Adipocyte (in vitro differentiated cells): Measurements from ENCODE around the gene DOCK7.
A peak's percentile ranks its signal among the peaks of the same experiment; 100 is the strongest.
"Not testable (repeated sequence)": the region's sequence is repeated elsewhere in the genome, so short reads cannot be mapped to it uniquely, and the experiment has no call there.

Experiments
- DNase-seq: peaks from one replicate; pipeline ENCODE4 v3.0.0-alpha.2; 2015; ENCODE audit warnings: low read depth
- H3K27me3 ChIP-seq: replicated peaks from 2 replicates; pipeline ENCODE4 v1.7.0; 2013; ENCODE audit warnings: mild to moderate bottlenecking, low read length, moderate library complexity; ENCODE audit not compliant: control insufficient read depth, insufficient read depth
- H3K36me3 ChIP-seq: 2 replicates; pipeline ENCODE4 v1.7.0; 2013; ENCODE audit warnings: low read length, mild to moderate bottlenecking, moderate library complexity; ENCODE audit not compliant: control insufficient read depth, insufficient read depth, severe bottlenecking
- H3K4me1 ChIP-seq: 2 replicates; pipeline ENCODE4 v1.7.0; 2013; ENCODE audit warnings: mild to moderate bottlenecking, low read length, moderate library complexity; ENCODE audit not compliant: control insufficient read depth, insufficient read depth
- H3K4me3 ChIP-seq: 2 replicates; pipeline ENCODE4 v1.7.0; 2013; ENCODE audit warnings: mild to moderate bottlenecking, low read length, moderate library complexity
- H3K9ac ChIP-seq: 2 replicates; pipeline ENCODE4 v1.7.0; 2013; ENCODE audit warnings: mild to moderate bottlenecking, low read length, moderate library complexity
- H3K9me3 ChIP-seq: 2 replicates; pipeline ENCODE4 v1.7.0; 2013; ENCODE audit warnings: mild to moderate bottlenecking, low read length, moderate library complexity; ENCODE audit not compliant: control insufficient read depth

DOCK7 gene

GRCh38 chr1:62597281-62597680 is 90.9 kb downstream of the DOCK7 start, which contains the start of gene ANGPTL3:
ANGPTL3 (plus strand) TSS chr1:62597520; CDS start chr1:62597567, 47 bp downstream.
- Histone ChIP-seq H3K9me3 (no peaks in the 10 kb centered on the region), H3K4me3 (no peak within 1 kb of the TSS), H3K27me3 (no peaks in the 10 kb centered on the region), H3K4me1 (peaks cover 12% of the 10 kb centered on the region), H3K36me3 (no peaks in the 10 kb centered on the region), H3K9ac (no peak within 1 kb of the TSS)
- no peak for DNase-seq

GRCh38 chr1:62595647-62596046 is 92.5 kb downstream of the DOCK7 start:
- no peak for DNase-seq
- Histone ChIP-seq H3K9ac (no peak overlapping the region), H3K9me3 (no peaks in the 10 kb centered on the region), H3K27me3 (no peaks in the 10 kb centered on the region), H3K36me3 (no peaks in the 10 kb centered on the region), H3K4me3 (no peak overlapping the region), H3K4me1 (peaks cover 12% of the 10 kb centered on the region)

- peak; percentile 66 for DNase-seq
- peaks cover 12% of the 10 kb centered on the region for H3K4me1 ChIP-seq
- no peak overlapping the region for H3K4me3 ChIP-seq
- no peaks in the 10 kb centered on the region for H3K9me3 ChIP-seq
- H3K36me3 ChIP-seq, result peaks cover 3% of the 10 kb centered on the region
- no peaks in the 10 kb centered on the region for H3K27me3 ChIP-seq
- H3K9ac ChIP-seq, result no peak overlapping the region
Measured at GRCh38 chr1:62593825-62594394, 94.3 kb downstream of the DOCK7 start.

- Histone ChIP-seq H3K9me3 (no peaks in the 10 kb centered on the region), H3K9ac (no peak overlapping the region), H3K27me3 (no peaks in the 10 kb centered on the region), H3K4me1 (peaks cover 18% of the 10 kb centered on the region), H3K36me3 (peaks cover 10% of the 10 kb centered on the region), H3K4me3 (no peak overlapping the region)
- DNase-seq, result no peak
Measured at GRCh38 chr1:62590970-62591368, 97.2 kb downstream of the DOCK7 start.

GRCh38 chr1:62590255-62590969 is 97.8 kb downstream of the DOCK7 start:
- H3K27me3 ChIP-seq, result no peaks in the 10 kb centered on the region
- no peak overlapping the region for H3K4me3 ChIP-seq
- peaks cover 18% of the 10 kb centered on the region for H3K4me1 ChIP-seq
- H3K9me3 ChIP-seq, result no peaks in the 10 kb centered on the region
- no peak overlapping the region for H3K9ac ChIP-seq
- peaks cover 10% of the 10 kb centered on the region for H3K36me3 ChIP-seq
- no peak for DNase-seq

- DNase-seq, result peak; percentile 54
- no peak overlapping the region for H3K4me3 ChIP-seq
- H3K4me1 ChIP-seq, result peaks cover 16% of the 10 kb centered on the region
- H3K36me3 ChIP-seq, result peaks cover 15% of the 10 kb centered on the region
- H3K9me3 ChIP-seq, result no peaks in the 10 kb centered on the region
- H3K27me3 ChIP-seq, result no peaks in the 10 kb centered on the region
- no peak overlapping the region for H3K9ac ChIP-seq
Measured at GRCh38 chr1:62589321-62589720, 98.9 kb downstream of the DOCK7 start.

GRCh38 chr1:62588000-62588399 is 100.2 kb downstream of the DOCK7 start:
- no peak overlapping the region for H3K4me3 ChIP-seq
- peak; percentile 68 for DNase-seq
- H3K9ac ChIP-seq, result no peak overlapping the region
- H3K36me3 ChIP-seq, result peaks cover 16% of the 10 kb centered on the region
- H3K9me3 ChIP-seq, result no peaks in the 10 kb centered on the region
- H3K27me3 ChIP-seq, result no peaks in the 10 kb centered on the region
- H3K4me1 ChIP-seq, result peaks cover 6% of the 10 kb centered on the region

- DNase-seq, result no peak
Measured at GRCh38 chr1:62585469-62586155, 102.6 kb downstream of the DOCK7 start.

GRCh38 chr1:62573675-62574074 is 114.5 kb downstream of the DOCK7 start:
- peaks cover 31% of the 10 kb centered on the region for H3K36me3 ChIP-seq
- H3K4me3 ChIP-seq, result no peak overlapping the region
- H3K9ac ChIP-seq, result no peak overlapping the region
- H3K4me1 ChIP-seq, result no peaks in the 10 kb centered on the region
- no peak for DNase-seq
- H3K27me3 ChIP-seq, result no peaks in the 10 kb centered on the region
- no peaks in the 10 kb centered on the region for H3K9me3 ChIP-seq

More at GRCh38 chr1:62585469-62586155, 102.6 kb downstream of the DOCK7 start:
- Histone ChIP-seq H3K4me1 (peaks cover 6% of the 10 kb centered on the region), H3K9ac (no peak overlapping the region), H3K9me3 (no peaks in the 10 kb centered on the region), H3K27me3 (no peaks in the 10 kb centered on the region), H3K4me3 (no peak overlapping the region), H3K36me3 (peaks cover 32% of the 10 kb centered on the region)

GRCh38 chr1:62572476-62572875 is 115.7 kb downstream of the DOCK7 start:
- H3K9ac ChIP-seq, result no peak overlapping the region
- H3K4me3 ChIP-seq, result no peak overlapping the region
- DNase-seq, result no peak
- peaks cover 31% of the 10 kb centered on the region for H3K36me3 ChIP-seq
- no peaks in the 10 kb centered on the region for H3K9me3 ChIP-seq
- H3K27me3 ChIP-seq, result no peaks in the 10 kb centered on the region
- H3K4me1 ChIP-seq, result no peaks in the 10 kb centered on the region

- H3K4me3 ChIP-seq, H3K27me3 ChIP-seq, DNase-seq, H3K9ac ChIP-seq, H3K4me1 ChIP-seq, H3K9me3 ChIP-seq: not testable (repeated sequence)
- peaks cover 30% of the 10 kb centered on the region for H3K36me3 ChIP-seq
Measured at GRCh38 chr1:62571517-62571916, 116.7 kb downstream of the DOCK7 start.
